Large intestine (tissue), 3 donors: ENCODE data around the gene TP53I3. TPM values are rescaled to one million over a fixed set of nuclear protein-coding genes. Genes with fewer than 3 reads are reported as not detected.
"Not testable (repeated sequence)": the region's sequence is repeated elsewhere in the genome, so short reads cannot be mapped to it uniquely, and the experiment has no call there.

ENCODE experiments used
- DNase-seq, 2 donors: peaks; one replicate each; pipeline versions ENCODE4 v3.0.0 to v3.0.0-alpha.2; 2013
- H3K27ac ChIP-seq: one replicate; pipeline ENCODE4 v1.5.1; 2013; ENCODE audit warnings: low read length
- H3K27me3 ChIP-seq: 2 replicates; pipeline ENCODE4 v1.6.1; 2013; ENCODE audit warnings: low read length; ENCODE audit not compliant: control insufficient read depth, insufficient read depth
- H3K36me3 ChIP-seq: 2 replicates; pipeline ENCODE4 v1.6.1; 2013; ENCODE audit warnings: low read length; ENCODE audit not compliant: control insufficient read depth, insufficient read depth
- H3K4me1 ChIP-seq: one replicate; pipeline ENCODE4 v1.6.1; 2013; ENCODE audit warnings: low read length; ENCODE audit not compliant: control insufficient read depth, insufficient read depth
- H3K4me3 ChIP-seq: one replicate; pipeline ENCODE4 v1.5.1; 2013; ENCODE audit warnings: low read length
- H3K9me3 ChIP-seq: one replicate; pipeline ENCODE4 v1.6.1; 2013; ENCODE audit warnings: mild to moderate bottlenecking, low read depth, low read length, moderate library complexity; ENCODE audit not compliant: control insufficient read depth
- WGBS: methylation state at CpG from one replicate; pipeline ENCODE4 v1.1.5; 2013; ENCODE audit warnings: low lambda C conversion rate; ENCODE audit not compliant: insufficient coverage; 5-methylcytosine and 5-hydroxymethylcytosine counted together
- polyA plus RNA-seq: library from polyadenylated mRNA; unstranded; fragments of 120-200 nt; gene quantifications from one replicate; pipeline ENCODE4 v1.2.1, GENCODE V29; 2013

TP53I3 gene
- polyA plus RNA-seq, 1 donor = 36.0 TPM

DNA sequence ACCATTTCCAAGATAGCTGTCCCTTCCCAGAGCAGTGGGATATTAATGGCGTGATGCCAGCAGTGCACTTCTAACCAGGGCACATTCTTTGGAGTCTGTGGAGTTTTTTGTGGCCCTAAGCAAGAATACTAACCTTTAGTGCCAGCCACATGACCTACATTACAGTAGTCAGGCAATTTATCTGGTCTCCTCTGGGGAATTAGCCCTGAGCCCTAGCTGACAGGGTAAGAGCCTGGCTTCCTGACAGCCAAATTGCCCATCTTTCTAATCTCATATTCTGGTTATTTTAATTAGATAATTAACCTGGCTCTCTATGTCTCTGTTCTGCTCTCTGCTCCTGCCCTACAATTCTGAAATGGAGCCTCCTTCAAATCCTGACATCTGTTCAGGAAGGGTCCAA lies 33.3 kb upstream of the TP53I3 start:
- H3K27ac ChIP-seq = no peak overlapping the region
- DNase-seq = no peak
- H3K4me1 ChIP-seq = no peaks in the 10 kb centered on the region
- H3K27me3 ChIP-seq = no peaks in the 10 kb centered on the region
- WGBS = no CpG with 5 or more reads among the region's 1 CpG
- H3K36me3 ChIP-seq = peaks cover 3% of the 10 kb centered on the region
- H3K9me3 ChIP-seq = no peaks in the 10 kb centered on the region
- no peak overlapping the region for H3K4me3 ChIP-seq

DNA sequence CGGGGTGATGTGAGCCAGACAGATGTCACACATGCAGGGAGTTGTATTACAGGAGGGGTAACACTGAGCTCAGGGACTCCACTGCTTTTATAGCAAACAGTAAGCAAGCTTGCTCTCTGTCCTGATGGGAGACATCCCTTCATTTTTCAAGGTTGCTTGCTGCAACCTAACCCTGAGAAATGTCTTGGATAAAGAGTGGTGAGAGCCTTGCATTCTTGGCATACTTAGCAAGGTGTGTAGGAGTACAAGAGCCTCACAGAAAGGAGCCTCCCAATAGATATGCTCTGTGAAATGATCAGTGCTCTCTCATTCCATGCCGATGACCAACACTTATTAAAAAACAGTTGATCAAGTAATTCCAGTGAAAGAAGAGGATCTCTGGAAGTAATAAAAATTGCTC lies 30.4 kb upstream of the TP53I3 start:
- no peak for DNase-seq
- no peaks in the 10 kb centered on the region for H3K4me1 ChIP-seq
- 88% methylated on average over 1 of the region's 2 CpGs for WGBS

DNA sequence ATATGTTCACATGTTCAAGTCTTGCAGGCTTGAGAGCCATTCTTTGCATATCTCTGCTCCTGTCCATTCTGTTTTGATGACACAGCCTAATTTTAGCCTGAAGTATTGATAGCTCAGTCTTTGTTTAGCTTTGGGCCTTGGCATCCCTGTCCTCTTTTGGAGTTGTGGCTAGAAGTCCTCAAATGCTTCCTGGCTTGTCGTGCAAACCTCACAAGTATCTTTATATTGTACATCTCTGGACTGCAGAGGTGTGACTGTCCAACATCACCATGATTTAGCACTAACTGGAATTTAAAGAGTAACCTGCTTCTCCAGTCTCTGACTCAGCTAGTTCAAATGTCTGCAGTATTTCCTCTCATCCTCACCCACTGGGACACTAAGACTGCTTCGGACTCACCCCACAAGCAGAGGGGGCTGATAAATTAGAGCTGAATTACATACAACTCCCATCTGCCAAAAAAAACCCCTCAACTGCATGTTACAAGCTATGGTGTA lies 26.8 kb upstream of the TP53I3 start:
- no peak overlapping the region for H3K4me3 ChIP-seq
- H3K9me3 ChIP-seq = peaks cover 8% of the 10 kb centered on the region
- no peaks in the 10 kb centered on the region for H3K4me1 ChIP-seq
- peaks cover 3% of the 10 kb centered on the region for H3K36me3 ChIP-seq
- WGBS = no CpG with 5 or more reads among the region's 2 CpGs
- no peak for DNase-seq
- no peaks in the 10 kb centered on the region for H3K27me3 ChIP-seq
- H3K27ac ChIP-seq = no peak overlapping the region

More for the DNA sequence above, 30.4 kb upstream of the TP53I3 start:
- Histone ChIP-seq H3K36me3 (peaks cover 3% of the 10 kb centered on the region), H3K27ac (no peak overlapping the region), H3K27me3 (no peaks in the 10 kb centered on the region), H3K9me3 (no peaks in the 10 kb centered on the region), H3K4me3 (no peak overlapping the region)

DNA sequence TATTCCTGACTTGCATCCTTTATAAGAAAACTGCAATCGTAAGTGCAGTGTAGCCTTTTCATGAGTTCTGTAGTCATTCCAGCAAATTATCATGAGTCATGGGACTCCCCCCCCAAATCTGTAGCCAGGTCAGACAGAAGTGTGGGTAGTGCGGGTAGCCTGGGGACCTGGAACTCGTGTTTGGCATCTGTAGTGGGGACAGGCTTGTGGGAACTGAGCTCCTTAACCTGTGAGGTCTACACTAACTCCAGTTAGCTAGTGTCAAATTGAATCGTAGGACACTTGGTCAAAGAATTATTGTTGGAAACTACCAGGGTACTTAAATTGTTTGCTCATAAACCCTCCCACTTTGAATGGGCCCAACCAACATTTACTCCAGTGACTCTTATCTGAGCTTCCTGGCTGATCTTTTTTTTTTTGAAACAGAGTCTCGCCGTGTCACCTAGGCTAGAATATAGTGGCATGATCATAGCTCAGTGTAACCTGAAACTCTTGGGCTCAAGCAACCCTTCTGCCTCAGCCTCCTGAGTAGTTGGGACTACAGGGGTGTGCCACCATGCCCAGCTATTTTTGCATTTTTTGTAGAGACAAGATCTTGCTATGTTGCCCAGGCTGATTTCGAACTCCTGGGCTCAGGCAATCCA lies 26.1 kb upstream of the TP53I3 start:
- WGBS = no CpG with 5 or more reads among the region's 7 CpGs
- Histone ChIP-seq H3K36me3 (peaks cover 3% of the 10 kb centered on the region), H3K4me3 (no peak overlapping the region), H3K27me3 (no peaks in the 10 kb centered on the region), H3K4me1 (no peaks in the 10 kb centered on the region), H3K9me3 (peaks cover 8% of the 10 kb centered on the region), H3K27ac (no peak overlapping the region)
- DNase-seq = no peak

DNA sequence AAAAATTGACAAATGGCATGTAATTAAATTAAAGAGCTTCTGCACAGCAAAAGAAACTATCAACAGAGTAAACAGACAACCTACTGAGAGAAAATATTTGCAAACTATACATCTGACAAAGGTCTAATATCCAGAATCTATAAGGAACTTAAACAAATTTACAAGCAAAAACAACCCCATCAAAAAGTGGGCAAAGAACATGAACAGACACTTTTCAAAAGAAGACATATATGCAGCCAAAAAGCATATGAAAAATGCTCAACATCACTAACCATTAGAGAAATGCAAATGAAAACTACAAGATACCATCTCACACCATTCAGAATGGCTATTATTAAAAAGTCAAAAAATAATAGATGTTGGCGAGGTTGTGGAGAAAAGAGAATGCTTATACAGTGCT lies 24.8 kb upstream of the TP53I3 start:
- not testable (repeated sequence) for H3K4me1 ChIP-seq, H3K4me3 ChIP-seq, H3K27ac ChIP-seq, DNase-seq, H3K36me3 ChIP-seq, H3K9me3 ChIP-seq, H3K27me3 ChIP-seq
- 100% methylated on average over 1 of the region's 1 CpG for WGBS

- DNase-seq = no peak
- Histone ChIP-seq H3K36me3 (no peaks in the 10 kb centered on the region), H3K27me3 (no peaks in the 10 kb centered on the region), H3K27ac (no peak overlapping the region), H3K4me1 (no peaks in the 10 kb centered on the region), H3K9me3 (peaks cover 8% of the 10 kb centered on the region), H3K4me3 (no peak overlapping the region)
- WGBS = 100% methylated on average over 1 of the region's 1 CpG
Observed at GRCh38 chr2:24107336-24107735, 22.7 kb upstream of the TP53I3 start.

GRCh38 chr2:24106786-24107185 lies 22.2 kb upstream of the TP53I3 start:
- no peaks in the 10 kb centered on the region for H3K36me3 ChIP-seq
- peaks cover 8% of the 10 kb centered on the region for H3K9me3 ChIP-seq
- H3K27me3 ChIP-seq = no peaks in the 10 kb centered on the region
- H3K4me3 ChIP-seq = no peak overlapping the region
- H3K4me1 ChIP-seq = no peaks in the 10 kb centered on the region
- H3K27ac ChIP-seq = no peak overlapping the region
- no peak for DNase-seq

GRCh38 chr2:24105816-24106215 lies 21.2 kb upstream of the TP53I3 start:
- no peak overlapping the region for H3K4me3 ChIP-seq
- DNase-seq = no peak
- H3K27me3 ChIP-seq = no peaks in the 10 kb centered on the region
- no peak overlapping the region for H3K27ac ChIP-seq
- H3K36me3 ChIP-seq = no peaks in the 10 kb centered on the region
- peaks cover 8% of the 10 kb centered on the region for H3K9me3 ChIP-seq
- H3K4me1 ChIP-seq = no peaks in the 10 kb centered on the region
- 100% methylated on average over 1 of the region's 2 CpGs for WGBS

GRCh38 chr2:24104906-24105305 lies 20.3 kb upstream of the TP53I3 start:
- no peak for DNase-seq
- peaks cover 8% of the 10 kb centered on the region for H3K9me3 ChIP-seq
- no peaks in the 10 kb centered on the region for H3K27me3 ChIP-seq
- H3K36me3 ChIP-seq = no peaks in the 10 kb centered on the region
- H3K4me1 ChIP-seq = no peaks in the 10 kb centered on the region
- no peak overlapping the region for H3K27ac ChIP-seq
- no CpG with 5 or more reads among the region's 4 CpGs for WGBS
- no peak overlapping the region for H3K4me3 ChIP-seq

DNA sequence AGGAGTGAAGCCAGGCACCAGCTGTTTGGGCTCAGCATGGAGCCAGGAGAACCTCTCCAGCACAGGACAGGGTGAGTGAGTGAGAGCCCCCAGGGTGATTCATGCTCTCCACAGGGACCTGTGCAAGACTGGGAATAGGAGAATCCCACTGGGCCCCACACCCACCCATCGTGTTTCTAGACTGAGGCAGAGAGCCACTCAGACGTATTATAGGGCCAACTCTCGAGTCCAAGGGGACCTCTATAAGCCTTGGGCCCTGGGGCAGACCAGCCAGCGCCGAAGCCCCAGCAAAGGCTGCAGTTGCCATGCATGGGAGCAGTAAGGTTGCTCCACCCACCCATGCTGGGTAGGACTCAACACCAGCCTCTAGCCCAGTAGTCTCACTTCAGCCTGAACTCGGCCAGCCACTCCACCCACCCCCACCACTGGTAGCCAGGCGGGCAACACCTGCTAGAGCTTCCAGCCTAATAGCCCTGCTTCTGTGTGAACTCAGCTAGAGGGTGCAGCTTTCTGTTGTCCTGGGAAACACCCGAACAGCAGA lies 19.5 kb upstream of the TP53I3 start:
- Histone ChIP-seq H3K9me3 (peaks cover 8% of the 10 kb centered on the region), H3K4me3 (no peak overlapping the region)
- no CpG with 5 or more reads among the region's 8 CpGs for WGBS

GRCh38 chr2:24102677-24103076 lies 18.0 kb upstream of the TP53I3 start:
- Histone ChIP-seq H3K27ac (no peak overlapping the region), H3K4me3 (no peak overlapping the region), H3K27me3 (no peaks in the 10 kb centered on the region), H3K4me1 (no peaks in the 10 kb centered on the region), H3K9me3 (peaks cover 8% of the 10 kb centered on the region), H3K36me3 (no peaks in the 10 kb centered on the region)
- 89% methylated on average over 1 of the region's 1 CpG for WGBS
- no peak for DNase-seq

More for the DNA sequence above, 19.5 kb upstream of the TP53I3 start:
- H3K27me3 ChIP-seq = no peaks in the 10 kb centered on the region
- no peak overlapping the region for H3K27ac ChIP-seq
- no peaks in the 10 kb centered on the region for H3K4me1 ChIP-seq
- no peak for DNase-seq
- no peaks in the 10 kb centered on the region for H3K36me3 ChIP-seq
